ENCODE data around the gene SEMA4D. TPM values are rescaled to one million over a fixed set of nuclear protein-coding genes. Genes with fewer than 3 reads are reported as not detected.

Gene SEMA4D
- total and polyA plus RNA-seq, 2 of the 13 experiments (the other 11 are each of a cell fraction or from before 2014, with no cell fraction given): 0.13 to 0.16 TPM

DNA sequence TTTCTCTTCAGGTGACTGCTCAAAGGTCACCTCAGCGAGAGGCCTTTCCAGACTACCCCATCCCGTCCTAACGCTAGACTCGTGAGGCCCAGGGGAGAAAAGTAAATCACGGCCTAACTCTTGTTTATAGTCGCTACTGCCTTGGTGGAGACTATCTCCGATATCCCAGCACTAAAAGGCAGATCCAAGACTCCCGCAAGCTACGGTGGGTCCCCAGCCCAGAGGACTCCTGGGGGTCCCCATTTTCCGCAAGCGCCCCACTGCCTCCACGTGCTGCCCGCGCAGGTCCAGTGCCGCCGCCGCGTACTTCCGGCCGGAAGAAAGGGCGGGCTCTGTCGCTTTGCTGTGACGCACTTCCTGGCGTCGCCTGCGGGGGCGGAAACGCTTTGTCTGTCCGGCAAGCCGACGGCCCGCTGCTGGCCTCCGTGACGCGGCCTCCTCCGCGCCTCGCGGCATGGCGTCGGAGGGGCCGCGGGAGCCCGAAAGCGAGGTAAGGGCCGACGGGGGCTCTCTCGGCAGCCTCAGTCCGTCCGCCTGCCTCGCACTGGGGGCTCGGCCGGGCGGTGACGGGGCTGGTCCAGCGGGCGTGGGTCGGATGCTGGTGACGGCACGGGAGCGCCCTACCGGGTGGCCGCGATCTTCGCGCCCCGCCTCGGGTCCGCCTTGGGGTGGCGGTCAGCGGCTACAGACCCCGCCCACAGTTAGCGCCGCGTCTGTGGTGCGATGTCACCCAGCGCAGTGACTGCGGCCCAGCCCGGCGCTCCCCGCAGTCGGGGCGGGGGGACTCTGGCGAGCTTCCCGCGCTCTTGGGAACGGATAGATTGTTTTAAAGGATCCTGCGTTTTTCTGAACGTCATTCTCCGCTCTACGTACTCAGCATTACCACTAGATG, 179.5 kb downstream of the SEMA4D start, which contains the start of gene SECISBP2 (continued):
- TF ChIP-seq, protein P1, sequence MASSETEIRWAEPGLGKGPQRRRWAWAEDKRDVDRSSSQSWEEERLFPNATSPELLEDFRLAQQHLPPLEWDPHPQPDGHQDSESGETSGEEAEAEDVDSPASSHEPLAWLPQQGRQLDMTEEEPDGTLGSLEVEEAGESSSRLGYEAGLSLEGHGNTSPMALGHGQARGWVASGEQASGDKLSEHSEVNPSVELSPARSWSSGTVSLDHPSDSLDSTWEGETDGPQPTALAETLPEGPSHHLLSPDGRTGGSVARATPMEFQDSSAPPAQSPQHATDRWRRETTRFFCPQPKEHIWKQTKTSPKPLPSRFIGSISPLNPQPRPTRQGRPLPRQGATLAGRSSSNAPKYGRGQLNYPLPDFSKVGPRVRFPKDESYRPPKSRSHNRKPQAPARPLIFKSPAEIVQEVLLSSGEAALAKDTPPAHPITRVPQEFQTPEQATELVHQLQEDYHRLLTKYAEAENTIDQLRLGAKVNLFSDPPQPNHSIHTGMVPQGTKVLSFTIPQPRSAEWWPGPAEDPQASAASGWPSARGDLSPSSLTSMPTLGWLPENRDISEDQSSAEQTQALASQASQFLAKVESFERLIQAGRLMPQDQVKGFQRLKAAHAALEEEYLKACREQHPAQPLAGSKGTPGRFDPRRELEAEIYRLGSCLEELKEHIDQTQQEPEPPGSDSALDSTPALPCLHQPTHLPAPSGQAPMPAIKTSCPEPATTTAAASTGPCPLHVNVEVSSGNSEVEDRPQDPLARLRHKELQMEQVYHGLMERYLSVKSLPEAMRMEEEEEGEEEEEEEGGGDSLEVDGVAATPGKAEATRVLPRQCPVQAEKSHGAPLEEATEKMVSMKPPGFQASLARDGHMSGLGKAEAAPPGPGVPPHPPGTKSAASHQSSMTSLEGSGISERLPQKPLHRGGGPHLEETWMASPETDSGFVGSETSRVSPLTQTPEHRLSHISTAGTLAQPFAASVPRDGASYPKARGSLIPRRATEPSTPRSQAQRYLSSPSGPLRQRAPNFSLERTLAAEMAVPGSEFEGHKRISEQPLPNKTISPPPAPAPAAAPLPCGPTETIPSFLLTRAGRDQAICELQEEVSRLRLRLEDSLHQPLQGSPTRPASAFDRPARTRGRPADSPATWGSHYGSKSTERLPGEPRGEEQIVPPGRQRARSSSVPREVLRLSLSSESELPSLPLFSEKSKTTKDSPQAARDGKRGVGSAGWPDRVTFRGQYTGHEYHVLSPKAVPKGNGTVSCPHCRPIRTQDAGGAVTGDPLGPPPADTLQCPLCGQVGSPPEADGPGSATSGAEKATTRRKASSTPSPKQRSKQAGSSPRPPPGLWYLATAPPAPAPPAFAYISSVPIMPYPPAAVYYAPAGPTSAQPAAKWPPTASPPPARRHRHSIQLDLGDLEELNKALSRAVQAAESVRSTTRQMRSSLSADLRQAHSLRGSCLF (CRISPR knock-in tag; IDR thresholded peaks at IDR 0.05; ENCODE audit: borderline replicate concordance): no peak; the same call in 1 of the 2 replicates
- TF ChIP-seq ZNF644 (CRISPR knock-in tag; IDR thresholded peaks at IDR 0.05; ENCODE audit: low read depth) (no peak), ZNF484 (CRISPR knock-in tag; IDR thresholded peaks at IDR 0.05; ENCODE audit: borderline replicate concordance, low read depth) (no peak), ESRRA (CRISPR knock-in tag; IDR thresholded peaks at IDR 0.05; ENCODE audit: low read depth) (peak; percentile 75), ATF7-NPFF (CRISPR knock-in tag; IDR thresholded peaks at IDR 0.05; ENCODE audit: low read depth) (peak; percentile 93), MIER3 (CRISPR knock-in tag; IDR thresholded peaks at IDR 0.05; ENCODE audit: borderline replicate concordance) (peak; percentile 84; the same call in 1 of the 2 replicates), ZNF775 (CRISPR knock-in tag; IDR thresholded peaks at IDR 0.05; ENCODE audit: borderline replicate concordance) (no peak), KLF6 (CRISPR knock-in tag; IDR thresholded peaks at IDR 0.05) (peak; percentile 95), TMF1 (CRISPR knock-in tag; IDR thresholded peaks at IDR 0.05; ENCODE audit: low read depth) (peak; percentile 92; the same call in 1 of the 2 replicates), POLR2AphosphoS5 (IDR thresholded peaks at IDR 0.05; ENCODE audit: low read depth, low read length) (peak; percentile 62; the same call in 1 of the 2 replicates), SOX13 (IDR thresholded peaks at IDR 0.05) (no peak; the same call in 1 of the 2 replicates), SOX13 (CRISPR knock-in tag; conservative IDR thresholded peaks at IDR 0.05 in 1 of 2, IDR thresholded peaks at IDR 0.05 in 1 of 2) (peak in 1 of 2 experiments; percentile 33; a peak in 1 of 4 replicates), IKZF4 (CRISPR knock-in tag; IDR thresholded peaks at IDR 0.05; ENCODE audit: borderline replicate concordance, low read depth, not compliant biosample characterization) (peak; percentile 65), RBM39 (IDR thresholded peaks at IDR 0.05; ENCODE audit: low read depth, low read length, poor library complexity, severe bottlenecking) (peak; percentile 90), RFX3 (CRISPR knock-in tag; IDR thresholded peaks at IDR 0.05) (no peak), SRSF9 (IDR thresholded peaks at IDR 0.05; ENCODE audit: borderline replicate concordance, insufficient read depth, low read depth, low read length, poor library complexity, severe bottlenecking) (no peak), PLRG1 (conservative IDR thresholded peaks at IDR 0.05) (no peak), IRX3 (CRISPR knock-in tag; IDR thresholded peaks at IDR 0.05; ENCODE audit: borderline replicate concordance, low read depth) (no peak), ZNF7 (CRISPR knock-in tag; IDR thresholded peaks at IDR 0.05) (no peak)
- TF ChIP-seq, protein P2, sequence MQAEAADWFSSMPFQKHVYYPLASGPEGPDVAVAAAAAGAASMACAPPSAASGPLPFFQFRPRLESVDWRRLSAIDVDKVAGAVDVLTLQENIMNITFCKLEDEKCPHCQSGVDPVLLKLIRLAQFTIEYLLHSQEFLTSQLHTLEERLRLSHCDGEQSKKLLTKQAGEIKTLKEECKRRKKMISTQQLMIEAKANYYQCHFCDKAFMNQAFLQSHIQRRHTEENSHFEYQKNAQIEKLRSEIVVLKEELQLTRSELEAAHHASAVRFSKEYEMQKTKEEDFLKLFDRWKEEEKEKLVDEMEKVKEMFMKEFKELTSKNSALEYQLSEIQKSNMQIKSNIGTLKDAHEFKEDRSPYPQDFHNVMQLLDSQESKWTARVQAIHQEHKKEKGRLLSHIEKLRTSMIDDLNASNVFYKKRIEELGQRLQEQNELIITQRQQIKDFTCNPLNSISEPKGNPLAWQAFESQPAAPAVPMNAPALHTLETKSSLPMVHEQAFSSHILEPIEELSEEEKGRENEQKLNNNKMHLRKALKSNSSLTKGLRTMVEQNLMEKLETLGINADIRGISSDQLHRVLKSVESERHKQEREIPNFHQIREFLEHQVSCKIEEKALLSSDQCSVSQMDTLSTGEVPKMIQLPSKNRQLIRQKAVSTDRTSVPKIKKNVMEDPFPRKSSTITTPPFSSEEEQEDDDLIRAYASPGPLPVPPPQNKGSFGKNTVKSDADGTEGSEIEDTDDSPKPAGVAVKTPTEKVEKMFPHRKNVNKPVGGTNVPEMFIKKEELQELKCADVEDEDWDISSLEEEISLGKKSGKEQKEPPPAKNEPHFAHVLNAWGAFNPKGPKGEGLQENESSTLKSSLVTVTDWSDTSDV (CRISPR knock-in tag; IDR thresholded peaks at IDR 0.05): peak; percentile 59; the same call in 1 of the 2 replicates
